Neural progenitor cell (in vitro differentiated cells): Measurements from ENCODE around the gene NDUFAF2. TPM values are rescaled to one million over a fixed set of nuclear protein-coding genes. Genes with fewer than 3 reads are reported as not detected.

Experiments
- DNase-seq: peaks from one replicate; pipeline ENCODE4 v3.0.0-alpha.2; 2016; ENCODE audit warnings: low spot score
- H2AFZ ChIP-seq: fragments of 200-600 bp; sonication (generic); replicated peaks from 2 replicates; pipeline ENCODE4 v1.6.1; 2016; ENCODE audit warnings: antibody characterized with exemption
- H3F3A ChIP-seq: fragments of 200-600 bp; sonication (generic); 2 replicates; pipeline ENCODE4 v1.6.1; 2016; ENCODE audit warnings: antibody characterized with exemption, low read depth
- H3K27ac ChIP-seq: fragments of 200-600 bp; sonication (generic); 2 replicates; pipeline ENCODE4 v1.5.1; 2016; ENCODE audit warnings: mild to moderate bottlenecking
- H3K27me3 ChIP-seq: fragments of 200-600 bp; sonication (generic); 2 replicates; pipeline ENCODE4 v1.6.1; 2016; ENCODE audit warnings: mild to moderate bottlenecking, moderate library complexity
- H3K36me3 ChIP-seq: fragments of 200-600 bp; sonication (generic); 2 replicates; pipeline ENCODE4 v1.5.1; 2016
- H3K4me1 ChIP-seq: fragments of 200-600 bp; sonication (generic); 2 replicates; pipeline ENCODE4 v1.6.1; 2016; ENCODE audit warnings: mixed run types
- H3K4me2 ChIP-seq: fragments of 200-600 bp; sonication (generic); 2 replicates; pipeline ENCODE4 v1.6.1; 2016
- H3K4me3 ChIP-seq: fragments of 200-600 bp; sonication (generic); 2 replicates; pipeline ENCODE4 v1.5.1; 2016
- H3K79me2 ChIP-seq: fragments of 200-600 bp; sonication (generic); 2 replicates; pipeline ENCODE4 v1.6.1; 2016; ENCODE audit warnings: low read depth
- H3K9ac ChIP-seq: fragments of 200-600 bp; sonication (generic); 2 replicates; pipeline ENCODE4 v1.6.1; 2016
- H3K9me3 ChIP-seq: fragments of 200-600 bp; sonication (generic); 2 replicates; pipeline ENCODE4 v1.5.1; 2016; ENCODE audit warnings: low read depth
- H4K20me1 ChIP-seq: fragments of 200-600 bp; sonication (generic); 2 replicates; pipeline ENCODE4 v1.6.1; 2016; ENCODE audit warnings: low read depth
- H3K27ac Mint-ChIP-seq: 3 replicates; pipeline ENCODE4 v1.8.0; 2021; ENCODE audit warnings: mixed read lengths
- H3K27me3 Mint-ChIP-seq: 2 replicates; pipeline ENCODE4 v1.8.0; 2022; ENCODE audit warnings: low read depth, mild to moderate bottlenecking, inconsistent platforms, moderate library complexity, mixed read lengths; ENCODE audit not compliant: insufficient read depth
- H3K36me3 Mint-ChIP-seq: 3 replicates; pipeline ENCODE4 v1.8.0; 2021; ENCODE audit warnings: mixed read lengths
- H3K4me1 Mint-ChIP-seq: 3 replicates; pipeline ENCODE4 v1.8.0; 2021; ENCODE audit warnings: mixed read lengths
- H3K4me3 Mint-ChIP-seq: 3 replicates; pipeline ENCODE4 v1.8.0; 2021; ENCODE audit warnings: mild to moderate bottlenecking, moderate library complexity, mixed read lengths
- H3K9me3 Mint-ChIP-seq: 3 replicates; pipeline ENCODE4 v1.8.0; 2020; ENCODE audit warnings: mixed read lengths
- EZH2 ChIP-seq: fragments of 200-600 bp; sonication (generic); IDR thresholded peaks from 2 replicates; pipeline ENCODE4 v1.6.1; 2017; ENCODE audit warnings: antibody characterized with exemption, mild to moderate bottlenecking, moderate library complexity
- EZH2phosphoT487 ChIP-seq: fragments of 200-600 bp; sonication (generic); IDR thresholded peaks from 2 replicates; pipeline ENCODE4 v1.6.1; 2017; ENCODE audit warnings: antibody characterized with exemption
- total RNA-seq: library from RNA; depleted of rRNA; stranded (reverse); fragments of >200 nt; gene quantifications from 2 replicates; pipeline ENCODE4 v1.2.3, GENCODE V29; 2015; ENCODE audit warnings: low replicate concordance
- TF ChIP-seq, protein P1 (sequence below): fragments of 200-600 bp; sonication (generic); IDR thresholded peaks from 2 replicates; pipeline ENCODE4 v1.5.1; 2017; ENCODE audit warnings: antibody characterized with exemption, mild to moderate bottlenecking

NDUFAF2 gene
- total RNA-seq, 1 donor from 2014 or later = 42.1 TPM

DNA sequence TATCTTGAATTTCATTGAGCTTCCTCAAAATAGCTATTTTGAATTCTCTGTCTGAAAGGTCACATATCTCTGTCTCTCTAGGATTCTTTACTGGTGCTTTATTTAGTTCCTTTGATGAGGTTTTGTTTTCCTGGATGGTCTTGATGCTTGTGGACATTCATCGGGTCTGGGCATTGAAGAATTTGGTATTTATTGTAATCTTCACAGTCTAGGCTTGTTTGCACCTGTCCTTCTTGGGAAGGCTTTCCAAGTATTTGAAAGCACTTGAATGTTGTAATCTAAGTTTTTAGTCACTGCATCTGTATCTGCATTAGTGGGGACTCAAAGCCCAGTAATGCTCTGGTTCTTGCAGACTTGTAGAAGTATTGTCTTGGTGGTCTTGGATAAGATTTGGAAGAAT, 169.4 kb downstream of the NDUFAF2 start:
- Histone ChIP-seq H3K27me3 (no peaks in the 10 kb centered on the region), H3K4me3 (no peak overlapping the region), H3K9ac (no peak overlapping the region), H4K20me1 (no peaks in the 10 kb centered on the region), H2AFZ (no peak overlapping the region), H3K36me3 (no peaks in the 10 kb centered on the region), H3K27ac (no peak overlapping the region), H3K9me3 (no peaks in the 10 kb centered on the region), H3K4me2 (no peak overlapping the region), H3K4me1 (no peaks in the 10 kb centered on the region), H3K79me2 (no peaks in the 10 kb centered on the region), H3F3A (no peaks in the 10 kb centered on the region)
- H3K27me3 Mint-ChIP-seq = peaks cover 3% of the 10 kb centered on the region
- peaks cover 2% of the 10 kb centered on the region for H3K36me3 Mint-ChIP-seq
- H3K9me3 Mint-ChIP-seq = no peaks in the 10 kb centered on the region
- no peak for DNase-seq
- TF ChIP-seq, protein P1, sequence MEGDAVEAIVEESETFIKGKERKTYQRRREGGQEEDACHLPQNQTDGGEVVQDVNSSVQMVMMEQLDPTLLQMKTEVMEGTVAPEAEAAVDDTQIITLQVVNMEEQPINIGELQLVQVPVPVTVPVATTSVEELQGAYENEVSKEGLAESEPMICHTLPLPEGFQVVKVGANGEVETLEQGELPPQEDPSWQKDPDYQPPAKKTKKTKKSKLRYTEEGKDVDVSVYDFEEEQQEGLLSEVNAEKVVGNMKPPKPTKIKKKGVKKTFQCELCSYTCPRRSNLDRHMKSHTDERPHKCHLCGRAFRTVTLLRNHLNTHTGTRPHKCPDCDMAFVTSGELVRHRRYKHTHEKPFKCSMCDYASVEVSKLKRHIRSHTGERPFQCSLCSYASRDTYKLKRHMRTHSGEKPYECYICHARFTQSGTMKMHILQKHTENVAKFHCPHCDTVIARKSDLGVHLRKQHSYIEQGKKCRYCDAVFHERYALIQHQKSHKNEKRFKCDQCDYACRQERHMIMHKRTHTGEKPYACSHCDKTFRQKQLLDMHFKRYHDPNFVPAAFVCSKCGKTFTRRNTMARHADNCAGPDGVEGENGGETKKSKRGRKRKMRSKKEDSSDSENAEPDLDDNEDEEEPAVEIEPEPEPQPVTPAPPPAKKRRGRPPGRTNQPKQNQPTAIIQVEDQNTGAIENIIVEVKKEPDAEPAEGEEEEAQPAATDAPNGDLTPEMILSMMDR = no peak
- TF ChIP-seq EZH2 (no peak), EZH2phosphoT487 (no peak)
- H3K4me3 Mint-ChIP-seq = no peak overlapping the region
- H3K27ac Mint-ChIP-seq = no peak overlapping the region
- H3K4me1 Mint-ChIP-seq = no peaks in the 10 kb centered on the region

- no peak for DNase-seq
- no peak overlapping the region for H3K27ac Mint-ChIP-seq
- no peaks in the 10 kb centered on the region for H3K4me1 Mint-ChIP-seq
- Histone ChIP-seq H3K27ac (no peak overlapping the region), H3K79me2 (no peaks in the 10 kb centered on the region), H3K9me3 (no peaks in the 10 kb centered on the region), H3K4me3 (no peak overlapping the region), H4K20me1 (no peaks in the 10 kb centered on the region), H3K27me3 (no peaks in the 10 kb centered on the region), H3K9ac (no peak overlapping the region), H3F3A (no peaks in the 10 kb centered on the region), H3K4me2 (no peak overlapping the region), H3K36me3 (no peaks in the 10 kb centered on the region), H3K4me1 (no peaks in the 10 kb centered on the region), H2AFZ (no peak overlapping the region)
- H3K36me3 Mint-ChIP-seq = peaks cover 2% of the 10 kb centered on the region
- TF ChIP-seq EZH2 (no peak), EZH2phosphoT487 (no peak)
- TF ChIP-seq, protein P1 = no peak
- peaks cover 3% of the 10 kb centered on the region for H3K27me3 Mint-ChIP-seq
- H3K4me3 Mint-ChIP-seq = no peak overlapping the region
- H3K9me3 Mint-ChIP-seq = no peaks in the 10 kb centered on the region
Observed at GRCh38 chr5:61115968-61116367, 171.0 kb downstream of the NDUFAF2 start.

DNA sequence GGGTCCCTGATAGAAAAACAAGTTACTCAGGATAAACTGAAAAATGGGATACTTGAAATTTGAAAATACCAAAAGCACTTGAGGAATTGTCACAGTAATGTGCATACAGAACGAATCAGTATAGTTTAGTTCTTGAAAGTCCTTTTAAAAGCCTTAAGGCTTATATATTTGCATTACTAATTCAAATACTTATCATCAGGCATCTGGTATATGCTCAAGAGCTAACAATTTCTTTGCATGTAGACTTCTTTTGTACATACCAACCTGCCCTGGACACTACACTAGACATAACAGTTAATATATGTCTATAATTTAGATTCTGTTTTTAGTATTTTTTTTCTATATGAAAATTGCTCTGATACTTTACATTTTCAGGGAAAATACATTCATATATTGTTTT, 174.1 kb downstream of the NDUFAF2 start:
- TF ChIP-seq, protein P1 = no peak
- TF ChIP-seq EZH2 = no peak
- no peaks in the 10 kb centered on the region for H4K20me1 ChIP-seq
- Mint-ChIP-seq H3K4me1 (no peaks in the 10 kb centered on the region), H3K9me3 (no peaks in the 10 kb centered on the region), H3K36me3 (no peaks in the 10 kb centered on the region), H3K27ac (no peak overlapping the region), H3K4me3 (no peak overlapping the region), H3K27me3 (no peaks in the 10 kb centered on the region)
- H3K9ac ChIP-seq = no peak overlapping the region
- no peaks in the 10 kb centered on the region for H3K27me3 ChIP-seq
- no peak overlapping the region for H3K4me3 ChIP-seq
- no peaks in the 10 kb centered on the region for H3K9me3 ChIP-seq
- no peaks in the 10 kb centered on the region for H3K36me3 ChIP-seq
- no peak for DNase-seq
- H3K4me1 ChIP-seq = no peaks in the 10 kb centered on the region
- H3K4me2 ChIP-seq = no peak overlapping the region
- no peaks in the 10 kb centered on the region for H3K79me2 ChIP-seq
- no peaks in the 10 kb centered on the region for H3F3A ChIP-seq
- no peak overlapping the region for H2AFZ ChIP-seq
- no peak overlapping the region for H3K27ac ChIP-seq

DNA sequence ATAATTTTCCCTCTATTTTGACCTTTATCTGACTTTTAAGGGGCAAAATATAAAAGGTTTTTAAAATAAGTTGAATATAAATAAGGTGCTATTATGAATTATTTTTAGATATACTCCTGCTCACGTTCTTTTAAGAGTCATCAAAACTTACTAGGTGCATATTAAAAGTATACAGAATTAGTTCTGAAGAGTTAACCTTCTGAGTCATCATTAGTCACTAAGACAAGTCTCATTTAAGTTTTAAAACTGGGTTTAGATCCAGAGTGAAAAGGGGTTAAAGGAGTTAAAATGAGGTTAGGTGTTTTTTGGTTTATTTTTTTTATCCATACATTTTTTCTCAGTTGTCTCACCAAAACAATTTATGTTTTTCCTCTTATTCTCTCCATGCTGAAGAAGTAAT, 175.5 kb downstream of the NDUFAF2 start:
- DNase-seq = no peak
- Histone ChIP-seq H4K20me1 (no peaks in the 10 kb centered on the region), H3K4me2 (no peak overlapping the region), H3K27ac (no peak overlapping the region), H3K9ac (no peak overlapping the region), H3K9me3 (no peaks in the 10 kb centered on the region), H3K4me1 (no peaks in the 10 kb centered on the region), H3F3A (no peaks in the 10 kb centered on the region), H3K36me3 (no peaks in the 10 kb centered on the region), H3K4me3 (no peak overlapping the region), H3K79me2 (no peaks in the 10 kb centered on the region), H3K27me3 (no peaks in the 10 kb centered on the region), H2AFZ (no peak overlapping the region)
- H3K27ac Mint-ChIP-seq = no peak overlapping the region
- H3K9me3 Mint-ChIP-seq = no peaks in the 10 kb centered on the region
- H3K36me3 Mint-ChIP-seq = no peaks in the 10 kb centered on the region
- H3K4me3 Mint-ChIP-seq = no peak overlapping the region
- TF ChIP-seq, protein P1 = no peak
- TF ChIP-seq EZH2phosphoT487 (no peak), EZH2 (no peak)
- H3K27me3 Mint-ChIP-seq = no peaks in the 10 kb centered on the region
- no peaks in the 10 kb centered on the region for H3K4me1 Mint-ChIP-seq
